Fibroblast of skin of right quadriceps (primary cell): ENCODE data around the gene DMAC2.
A peak's percentile ranks its signal among the peaks of the same experiment; 100 is the strongest.
"Not testable (repeated sequence)": the region's sequence is repeated elsewhere in the genome, so short reads cannot be mapped to it uniquely, and the experiment has no call there.

ENCODE experiments used
- DNase-seq: peaks from one replicate; pipeline ENCODE4 v3.0.0-alpha.2; 2013

Gene DMAC2

DNA sequence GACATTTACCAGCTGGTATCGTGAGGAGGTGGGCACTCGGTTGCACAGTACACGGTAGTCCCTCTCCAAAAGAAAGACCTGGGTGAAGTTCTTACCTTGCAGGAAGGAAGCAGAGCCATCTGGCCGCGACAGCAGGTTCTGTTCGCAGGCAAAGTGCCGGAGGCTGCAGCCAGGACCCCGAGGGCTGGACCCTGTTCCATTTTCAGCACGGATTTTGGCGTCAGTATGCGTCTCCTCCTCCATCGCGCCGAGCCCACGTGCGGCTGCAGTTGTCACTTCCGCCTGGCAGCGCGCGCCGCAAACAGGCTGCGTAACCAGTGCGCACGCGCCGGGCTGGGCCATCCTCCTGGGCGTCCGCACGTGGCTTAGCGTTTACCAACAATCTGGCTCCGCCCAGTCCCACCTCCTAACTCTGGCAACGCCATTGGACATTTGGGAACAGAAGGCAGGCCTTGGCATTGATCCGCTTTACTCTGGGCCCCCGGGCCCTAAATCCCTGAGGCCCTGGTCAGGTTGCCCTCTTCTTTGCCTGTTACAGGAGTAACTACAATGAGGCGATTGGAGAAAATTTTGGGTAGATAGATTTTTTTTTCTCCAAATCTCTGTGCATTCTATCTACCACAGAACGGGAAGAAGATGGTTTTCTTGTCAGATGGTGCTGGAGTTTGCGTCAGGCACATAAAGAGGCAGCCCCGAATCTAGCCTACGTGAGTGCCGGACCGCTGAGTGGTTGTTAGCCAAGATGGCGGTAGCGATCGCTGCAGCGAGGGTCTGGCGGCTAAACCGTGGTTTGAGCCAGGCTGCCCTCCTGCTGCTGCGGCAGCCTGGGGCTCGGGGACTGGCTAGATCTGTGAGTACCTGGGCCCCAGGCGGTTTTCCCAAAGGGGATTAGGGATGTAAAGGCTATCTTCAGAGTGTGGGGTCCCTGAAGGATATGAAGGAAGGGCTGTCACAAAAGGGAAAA, 42.3 kb downstream of the DMAC2 start, which contains the start of the genes BCKDHA and EXOSC5:
TSS of gene BCKDHA (plus strand) at position 733 of the 964 bp plus-strand sequence. CDS start at position 743, 10 bp downstream.
TSS of gene EXOSC5 (minus strand) at position 274 of the 964 bp plus-strand sequence. CDS start at position 243, 31 bp downstream.
- DNase-seq, result peak; percentile 100

DNA sequence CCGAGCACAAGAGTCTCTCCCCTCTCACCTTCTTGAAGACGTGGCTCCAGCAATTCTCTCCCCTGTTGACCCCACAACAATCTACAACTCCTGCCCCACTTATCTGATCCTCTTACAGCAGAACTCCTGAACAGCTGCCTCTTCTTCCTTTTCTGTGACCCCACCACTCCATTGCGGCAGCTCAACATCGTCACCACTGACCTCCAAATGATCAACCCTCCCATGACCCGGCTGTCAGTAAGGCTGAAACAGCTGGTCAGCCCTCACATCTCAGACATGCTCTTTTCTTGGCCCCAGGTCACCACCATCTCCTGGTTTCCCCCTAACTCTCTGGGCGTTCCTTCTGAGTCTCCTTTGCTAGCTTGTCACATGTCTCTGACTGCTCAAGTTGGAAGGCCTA, 44.4 kb downstream of the DMAC2 start:
- DNase-seq, result no peak

DNA sequence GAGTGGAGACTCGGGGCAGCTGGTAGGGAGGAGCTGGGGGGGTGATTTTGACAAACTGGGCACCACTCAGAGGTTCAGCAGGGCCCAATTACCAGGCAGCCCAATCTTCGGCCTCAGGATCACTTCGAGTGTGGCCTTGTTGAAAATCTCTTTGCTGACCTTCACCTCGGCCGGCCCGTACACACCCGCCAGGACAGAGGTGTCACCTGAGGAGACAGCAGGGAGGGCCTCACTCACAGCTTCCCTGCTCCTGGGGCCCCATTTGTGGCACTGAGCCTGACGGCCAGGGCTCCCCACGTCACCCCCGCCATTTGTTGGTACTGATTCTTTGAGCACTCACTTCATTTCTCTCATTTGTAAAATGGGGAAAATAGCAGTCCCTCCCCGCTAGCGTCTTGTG, 46.9 kb downstream of the DMAC2 start:
- no peak for DNase-seq

GRCh38 chr19:41391618-41392017, 48.1 kb downstream of the DMAC2 start:
- no peak for DNase-seq

- no peak for DNase-seq
Measured at GRCh38 chr19:41386442-41386841, 53.3 kb downstream of the DMAC2 start.

GRCh38 chr19:41384351-41384750, 55.4 kb downstream of the DMAC2 start:
- no peak for DNase-seq

DNA sequence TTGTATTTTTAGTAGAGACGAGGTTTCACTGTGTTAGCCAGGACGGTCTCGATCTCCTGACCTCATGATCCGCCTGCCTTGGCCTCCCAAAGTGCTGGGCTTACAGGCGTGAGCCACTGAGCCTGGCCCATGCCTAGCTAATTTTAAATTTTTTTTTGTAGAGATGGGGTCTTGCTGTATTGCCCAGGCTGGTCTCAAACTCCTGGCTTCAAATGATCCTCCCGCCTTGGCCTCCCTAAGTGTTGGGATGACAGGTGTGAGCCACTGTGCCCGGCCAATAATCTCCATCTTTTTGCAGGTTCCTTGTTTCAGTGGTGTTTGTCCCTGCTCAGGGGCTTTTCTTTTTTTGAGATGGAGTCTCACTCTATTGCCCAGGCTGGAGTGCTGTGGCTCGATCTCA, 58.2 kb downstream of the DMAC2 start:
- DNase-seq, result not testable (repeated sequence)
